IMR-90 (cell line): ENCODE data around the gene ZNHIT1.

Experiments used
- POLR2A ChIP-seq: IDR thresholded peaks from 2 replicates; pipeline ENCODE4 v1.6.1; 2012; ENCODE audit warnings: mild to moderate bottlenecking, low read depth, low read length
- SMC3 ChIP-seq: fragments of 150-350 bp; IDR thresholded peaks from 2 replicates; pipeline ENCODE4 v1.6.1; 2016; ENCODE audit warnings: low read depth, mild to moderate bottlenecking, antibody characterized with exemption, low read length, moderate library complexity
- TF ChIP-seq, protein P1 (sequence below): conservative IDR thresholded peaks from 2 replicates; pipeline ENCODE4 v1.5.1; 2012; ENCODE audit warnings: mild to moderate bottlenecking, low read depth, low read length, improper control_type of control experiment

DNA sequence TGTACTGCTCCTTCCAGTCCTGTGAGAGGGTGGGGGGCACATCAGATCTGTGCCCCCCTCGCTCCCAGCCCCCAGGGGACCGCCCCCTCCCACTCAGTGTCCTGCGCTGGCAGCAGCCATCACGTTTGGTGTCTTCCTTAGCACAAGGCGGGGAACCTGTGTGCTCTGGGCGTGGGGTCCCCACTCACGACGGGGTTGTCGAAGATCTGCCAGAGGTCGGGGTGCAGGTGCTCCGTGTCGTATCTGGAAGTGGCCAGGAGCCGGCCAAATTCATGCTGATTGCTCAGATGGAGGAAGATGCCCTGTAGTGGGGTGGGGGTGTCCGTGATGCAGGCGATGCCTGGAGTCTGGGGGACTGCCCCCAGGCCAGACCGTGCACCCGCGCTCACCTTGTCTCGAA lies 7.8 kb upstream of the ZNHIT1 start:
- TF ChIP-seq, protein P1, sequence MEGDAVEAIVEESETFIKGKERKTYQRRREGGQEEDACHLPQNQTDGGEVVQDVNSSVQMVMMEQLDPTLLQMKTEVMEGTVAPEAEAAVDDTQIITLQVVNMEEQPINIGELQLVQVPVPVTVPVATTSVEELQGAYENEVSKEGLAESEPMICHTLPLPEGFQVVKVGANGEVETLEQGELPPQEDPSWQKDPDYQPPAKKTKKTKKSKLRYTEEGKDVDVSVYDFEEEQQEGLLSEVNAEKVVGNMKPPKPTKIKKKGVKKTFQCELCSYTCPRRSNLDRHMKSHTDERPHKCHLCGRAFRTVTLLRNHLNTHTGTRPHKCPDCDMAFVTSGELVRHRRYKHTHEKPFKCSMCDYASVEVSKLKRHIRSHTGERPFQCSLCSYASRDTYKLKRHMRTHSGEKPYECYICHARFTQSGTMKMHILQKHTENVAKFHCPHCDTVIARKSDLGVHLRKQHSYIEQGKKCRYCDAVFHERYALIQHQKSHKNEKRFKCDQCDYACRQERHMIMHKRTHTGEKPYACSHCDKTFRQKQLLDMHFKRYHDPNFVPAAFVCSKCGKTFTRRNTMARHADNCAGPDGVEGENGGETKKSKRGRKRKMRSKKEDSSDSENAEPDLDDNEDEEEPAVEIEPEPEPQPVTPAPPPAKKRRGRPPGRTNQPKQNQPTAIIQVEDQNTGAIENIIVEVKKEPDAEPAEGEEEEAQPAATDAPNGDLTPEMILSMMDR, result no peak
- TF ChIP-seq SMC3 (no peak), POLR2A (no peak)
